ENCODE results near the gene SARDH.

SARDH gene

DNA sequence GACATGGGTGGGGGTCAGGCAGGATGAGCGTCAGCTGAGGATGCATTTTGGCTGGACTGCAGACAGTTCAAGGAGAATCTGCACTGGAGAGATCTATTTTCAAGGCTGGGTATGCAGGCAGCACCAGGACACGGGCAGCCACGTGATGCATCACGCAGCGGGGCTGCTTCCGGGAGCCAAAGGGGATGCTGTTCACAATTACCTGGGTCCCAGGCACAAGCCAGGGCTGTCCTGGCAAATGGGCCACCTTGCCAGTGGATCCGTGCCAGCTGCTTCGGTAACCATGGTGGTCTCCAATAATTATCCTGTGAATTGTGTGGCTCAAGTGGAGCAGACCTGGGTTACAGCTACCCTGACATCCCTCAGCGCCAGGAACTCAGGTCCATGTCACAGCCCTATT is 84.5 kb downstream of the SARDH start:
- H3K4me3 ChIP-seq (ENCODE audit: low read depth, low read length, poor library complexity, severe bottlenecking), result no peak overlapping the region
- TF ChIP-seq, protein P1, sequence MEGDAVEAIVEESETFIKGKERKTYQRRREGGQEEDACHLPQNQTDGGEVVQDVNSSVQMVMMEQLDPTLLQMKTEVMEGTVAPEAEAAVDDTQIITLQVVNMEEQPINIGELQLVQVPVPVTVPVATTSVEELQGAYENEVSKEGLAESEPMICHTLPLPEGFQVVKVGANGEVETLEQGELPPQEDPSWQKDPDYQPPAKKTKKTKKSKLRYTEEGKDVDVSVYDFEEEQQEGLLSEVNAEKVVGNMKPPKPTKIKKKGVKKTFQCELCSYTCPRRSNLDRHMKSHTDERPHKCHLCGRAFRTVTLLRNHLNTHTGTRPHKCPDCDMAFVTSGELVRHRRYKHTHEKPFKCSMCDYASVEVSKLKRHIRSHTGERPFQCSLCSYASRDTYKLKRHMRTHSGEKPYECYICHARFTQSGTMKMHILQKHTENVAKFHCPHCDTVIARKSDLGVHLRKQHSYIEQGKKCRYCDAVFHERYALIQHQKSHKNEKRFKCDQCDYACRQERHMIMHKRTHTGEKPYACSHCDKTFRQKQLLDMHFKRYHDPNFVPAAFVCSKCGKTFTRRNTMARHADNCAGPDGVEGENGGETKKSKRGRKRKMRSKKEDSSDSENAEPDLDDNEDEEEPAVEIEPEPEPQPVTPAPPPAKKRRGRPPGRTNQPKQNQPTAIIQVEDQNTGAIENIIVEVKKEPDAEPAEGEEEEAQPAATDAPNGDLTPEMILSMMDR (IDR thresholded peaks at IDR 0.05; ENCODE audit: low read length), result no peak
- no peak for TF ChIP-seq EZH2 (IDR thresholded peaks at IDR 0.05; ENCODE audit: borderline replicate concordance, low read length)
- H3K9me3 ChIP-seq (ENCODE audit: low read length), result no peaks in the 10 kb centered on the region
- H4K20me1 ChIP-seq (ENCODE audit: insufficient read depth, low read length), result no peaks in the 10 kb centered on the region
- H3K4me2 ChIP-seq (ENCODE audit: low read length), result no peak overlapping the region
- no peak overlapping the region for H3K9ac ChIP-seq (ENCODE audit: low read length)
- no peaks in the 10 kb centered on the region for H3K4me1 ChIP-seq (ENCODE audit: insufficient read depth, low read length, severe bottlenecking)
- H3F3A ChIP-seq (ENCODE audit: insufficient read depth, low read length), result no peaks in the 10 kb centered on the region
- no peak overlapping the region for H2AFZ ChIP-seq (ENCODE audit: low read length)
- H3K27ac ChIP-seq (ENCODE audit: low read depth, low read length, poor library complexity, severe bottlenecking), result no peak overlapping the region
- no peaks in the 10 kb centered on the region for H3K36me3 ChIP-seq (ENCODE audit: insufficient read depth, low read length)
- no peaks in the 10 kb centered on the region for H3K9me2 ChIP-seq (ENCODE audit: low read depth, low read length)
- no peaks in the 10 kb centered on the region for H3K79me2 ChIP-seq (ENCODE audit: insufficient read depth, low read length)
- H3K27me3 ChIP-seq (ENCODE audit: insufficient read depth, low read length), result peaks cover 3% of the 10 kb centered on the region; the same call in 1 of the 2 replicates

DNA sequence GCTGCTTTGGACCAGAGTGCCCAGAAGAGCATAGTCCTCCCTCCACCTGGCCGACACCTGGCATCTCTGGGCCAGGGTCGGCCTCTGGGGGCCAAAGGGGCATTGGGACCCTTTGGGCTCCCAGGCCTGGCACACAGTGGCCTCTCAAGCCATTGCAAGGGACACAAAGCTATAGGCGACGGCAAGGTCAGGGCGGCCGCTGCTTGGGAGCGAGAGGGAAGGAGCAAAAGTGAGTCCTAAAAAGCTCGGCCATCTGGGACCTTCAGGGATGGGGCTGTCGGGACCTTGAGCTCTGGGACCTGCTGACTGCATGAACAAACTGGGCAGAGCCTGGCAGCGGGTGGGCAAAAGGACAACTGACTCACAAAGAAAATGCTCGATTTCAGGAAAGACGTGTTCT is 88.1 kb downstream of the SARDH start:
- Histone ChIP-seq H3K9me3 (ENCODE audit: low read length) (no peaks in the 10 kb centered on the region), H3K4me1 (ENCODE audit: insufficient read depth, low read length, severe bottlenecking) (no peaks in the 10 kb centered on the region), H3K9me2 (ENCODE audit: low read depth, low read length) (no peaks in the 10 kb centered on the region), H3K79me2 (ENCODE audit: insufficient read depth, low read length) (no peaks in the 10 kb centered on the region), H3K36me3 (ENCODE audit: insufficient read depth, low read length) (no peaks in the 10 kb centered on the region), H3F3A (ENCODE audit: insufficient read depth, low read length) (no peaks in the 10 kb centered on the region), H2AFZ (ENCODE audit: low read length) (no peak overlapping the region), H3K27me3 (ENCODE audit: insufficient read depth, low read length) (peaks cover 3% of the 10 kb centered on the region; the same call in 1 of the 2 replicates), H3K27ac (ENCODE audit: low read depth, low read length, poor library complexity, severe bottlenecking) (no peak overlapping the region), H3K4me3 (ENCODE audit: low read depth, low read length, poor library complexity, severe bottlenecking) (no peak overlapping the region), H3K4me2 (ENCODE audit: low read length) (no peak overlapping the region), H3K9ac (ENCODE audit: low read length) (no peak overlapping the region), H4K20me1 (ENCODE audit: insufficient read depth, low read length) (no peaks in the 10 kb centered on the region)
- no peak for TF ChIP-seq EZH2 (IDR thresholded peaks at IDR 0.05; ENCODE audit: borderline replicate concordance, low read length)
- TF ChIP-seq, protein P1 (IDR thresholded peaks at IDR 0.05; ENCODE audit: low read length), result no peak

DNA sequence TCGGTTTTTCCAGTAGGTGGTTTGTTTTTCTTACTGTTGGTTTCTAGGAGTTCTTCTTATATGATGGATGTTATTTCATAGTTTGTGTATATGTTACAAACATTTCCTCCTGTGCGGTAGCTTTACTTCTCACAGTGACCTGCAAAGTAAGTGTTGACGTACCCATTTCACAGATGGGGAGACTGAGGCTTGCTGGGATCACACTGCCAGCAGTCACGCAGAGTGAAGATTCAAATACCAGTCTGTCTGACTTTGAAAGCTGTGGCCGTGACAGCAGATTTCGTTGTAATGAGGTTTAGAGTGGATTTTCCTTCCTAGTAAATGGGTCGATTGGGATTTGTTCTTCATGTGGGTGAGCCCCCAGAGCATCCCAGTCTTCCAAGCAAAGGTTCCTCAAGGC is 89.0 kb downstream of the SARDH start:
- TF ChIP-seq, protein P1 (IDR thresholded peaks at IDR 0.05; ENCODE audit: low read length), result no peak
- TF ChIP-seq EZH2 (IDR thresholded peaks at IDR 0.05; ENCODE audit: borderline replicate concordance, low read length), result no peak
- H3K9me3 ChIP-seq (ENCODE audit: low read length), result no peaks in the 10 kb centered on the region
- H3K27me3 ChIP-seq (ENCODE audit: insufficient read depth, low read length), result peaks cover 3% of the 10 kb centered on the region; the same call in 1 of the 2 replicates
- H3K4me2 ChIP-seq (ENCODE audit: low read length), result no peak overlapping the region
- no peaks in the 10 kb centered on the region for H3K4me1 ChIP-seq (ENCODE audit: insufficient read depth, low read length, severe bottlenecking)
- no peaks in the 10 kb centered on the region for H3K79me2 ChIP-seq (ENCODE audit: insufficient read depth, low read length)
- no peaks in the 10 kb centered on the region for H3F3A ChIP-seq (ENCODE audit: insufficient read depth, low read length)
- no peak overlapping the region for H3K4me3 ChIP-seq (ENCODE audit: low read depth, low read length, poor library complexity, severe bottlenecking)
- H2AFZ ChIP-seq (ENCODE audit: low read length), result no peak overlapping the region
- no peaks in the 10 kb centered on the region for H3K36me3 ChIP-seq (ENCODE audit: insufficient read depth, low read length)
- H3K9ac ChIP-seq (ENCODE audit: low read length), result no peak overlapping the region
- no peak overlapping the region for H3K27ac ChIP-seq (ENCODE audit: low read depth, low read length, poor library complexity, severe bottlenecking)
- H4K20me1 ChIP-seq (ENCODE audit: insufficient read depth, low read length), result no peaks in the 10 kb centered on the region
- no peaks in the 10 kb centered on the region for H3K9me2 ChIP-seq (ENCODE audit: low read depth, low read length)
